A549 treated with dexamethasone at 1 μM for 4 hours (cell line): ENCODE measurements around the gene SPACA7. TPM values are rescaled to one million over a fixed set of nuclear protein-coding genes. Genes with fewer than 3 reads are reported as not detected.

Experiments
- total RNA-seq: library from RNA; stranded (reverse); fragments of 200-300 nt; extraction: Qiagen RNA extraction; gene quantifications from 5 replicates; pipeline ENCODE4 v1.2.3, GENCODE V29; 2022

SPACA7 gene, protein sequence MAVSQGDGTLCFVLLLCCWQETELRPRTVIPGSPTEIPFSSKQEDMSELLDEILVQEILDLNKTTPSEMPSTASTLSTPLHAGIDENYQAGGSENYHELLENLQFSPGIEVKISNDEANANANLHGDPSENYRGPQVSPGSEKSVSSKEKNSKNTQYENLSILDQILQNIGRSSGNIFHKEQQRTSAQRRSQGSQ
- total RNA-seq = not detected in 5 replicates

DNA sequence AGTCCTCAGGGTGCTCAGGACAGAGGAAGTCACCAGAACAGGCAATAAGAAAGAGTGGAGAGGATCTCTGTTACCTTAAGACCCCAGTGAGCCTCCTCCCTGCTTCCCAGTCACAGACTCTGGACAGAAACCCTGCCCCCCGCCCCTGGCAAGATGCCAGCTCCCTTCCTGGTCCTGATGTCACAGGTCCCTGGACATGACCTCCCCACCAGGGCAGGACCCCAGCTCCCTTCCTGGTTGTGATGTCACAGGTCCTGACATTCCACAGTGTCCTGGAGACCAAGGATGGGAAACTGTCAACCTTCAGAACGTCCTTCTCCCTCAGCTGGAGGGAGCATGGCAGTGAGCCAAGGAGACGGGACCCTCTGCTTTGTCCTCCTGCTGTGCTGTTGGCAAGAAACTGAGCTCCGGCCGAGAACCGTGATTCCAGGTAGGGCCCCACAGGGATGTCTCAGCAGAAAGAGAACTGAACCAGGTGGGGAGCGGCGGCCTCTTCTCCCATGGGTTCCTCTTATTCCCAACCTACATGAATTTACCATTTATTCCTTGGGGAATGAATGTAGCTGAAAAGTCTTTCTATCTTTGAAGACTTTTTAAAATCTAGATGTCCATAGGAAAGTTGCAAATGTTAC, at the start of gene SPACA7:
Gene SPACA7 (plus strand): TSS at position 306 of the 632 bp plus-strand sequence. CDS start 31 bp downstream, at position 337.

Other genes starting within 250 kb of the SPACA7 start
- 14.6 to 18.7 TPM (median 17.5 TPM) in 5 replicates for gene TUBGCP3, start 211.8 kb downstream of the SPACA7 start, total RNA-seq